ENCODE measurements around the gene PPA1.

DNA sequence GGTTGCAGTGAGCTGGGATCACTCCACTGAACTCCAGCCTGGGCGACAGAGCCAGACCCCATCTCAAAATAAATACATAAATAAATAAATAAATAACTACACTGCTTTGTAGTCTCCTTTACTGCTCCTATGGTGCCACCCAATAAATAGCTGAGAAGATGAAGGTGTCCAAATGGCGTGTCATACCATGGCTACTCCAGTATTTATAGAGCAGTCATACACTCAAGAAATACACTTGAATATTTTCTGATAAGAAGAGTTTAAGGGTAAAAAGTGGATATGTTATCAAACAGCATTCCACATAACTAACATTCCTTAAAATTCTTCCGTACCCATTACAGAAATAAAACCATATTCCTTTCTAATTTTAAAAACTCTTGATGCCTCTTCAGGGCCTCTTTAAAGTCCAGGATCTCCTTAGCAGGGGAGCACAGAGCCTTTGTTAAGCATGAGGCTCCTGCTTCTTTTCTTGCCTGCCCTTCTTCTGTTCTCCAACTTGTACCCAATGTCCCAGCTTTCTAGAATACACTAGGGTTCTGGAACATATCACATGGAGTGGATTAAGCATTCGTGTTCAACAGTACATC lies 55.0 kb downstream of the PPA1 start:
- TF ChIP-seq, protein P1, sequence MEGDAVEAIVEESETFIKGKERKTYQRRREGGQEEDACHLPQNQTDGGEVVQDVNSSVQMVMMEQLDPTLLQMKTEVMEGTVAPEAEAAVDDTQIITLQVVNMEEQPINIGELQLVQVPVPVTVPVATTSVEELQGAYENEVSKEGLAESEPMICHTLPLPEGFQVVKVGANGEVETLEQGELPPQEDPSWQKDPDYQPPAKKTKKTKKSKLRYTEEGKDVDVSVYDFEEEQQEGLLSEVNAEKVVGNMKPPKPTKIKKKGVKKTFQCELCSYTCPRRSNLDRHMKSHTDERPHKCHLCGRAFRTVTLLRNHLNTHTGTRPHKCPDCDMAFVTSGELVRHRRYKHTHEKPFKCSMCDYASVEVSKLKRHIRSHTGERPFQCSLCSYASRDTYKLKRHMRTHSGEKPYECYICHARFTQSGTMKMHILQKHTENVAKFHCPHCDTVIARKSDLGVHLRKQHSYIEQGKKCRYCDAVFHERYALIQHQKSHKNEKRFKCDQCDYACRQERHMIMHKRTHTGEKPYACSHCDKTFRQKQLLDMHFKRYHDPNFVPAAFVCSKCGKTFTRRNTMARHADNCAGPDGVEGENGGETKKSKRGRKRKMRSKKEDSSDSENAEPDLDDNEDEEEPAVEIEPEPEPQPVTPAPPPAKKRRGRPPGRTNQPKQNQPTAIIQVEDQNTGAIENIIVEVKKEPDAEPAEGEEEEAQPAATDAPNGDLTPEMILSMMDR (IDR thresholded peaks at IDR 0.05), result no peak
- no peak for TF ChIP-seq POLR2A (IDR thresholded peaks at IDR 0.05)
- no peak for TF ChIP-seq POLR2AphosphoS5 (IDR thresholded peaks at IDR 0.05)
